ENCODE measurements around the gene TOLLIP.
A peak's percentile ranks its signal among the peaks of the same experiment; 100 is the strongest.

TOLLIP gene

GRCh38 chr11:1241706-1242105 is 67.7 kb downstream of the TOLLIP start:
- DNase-seq, result no peak

- no peak for DNase-seq
Observed at GRCh38 chr11:1240771-1241170, 68.7 kb downstream of the TOLLIP start.

DNA sequence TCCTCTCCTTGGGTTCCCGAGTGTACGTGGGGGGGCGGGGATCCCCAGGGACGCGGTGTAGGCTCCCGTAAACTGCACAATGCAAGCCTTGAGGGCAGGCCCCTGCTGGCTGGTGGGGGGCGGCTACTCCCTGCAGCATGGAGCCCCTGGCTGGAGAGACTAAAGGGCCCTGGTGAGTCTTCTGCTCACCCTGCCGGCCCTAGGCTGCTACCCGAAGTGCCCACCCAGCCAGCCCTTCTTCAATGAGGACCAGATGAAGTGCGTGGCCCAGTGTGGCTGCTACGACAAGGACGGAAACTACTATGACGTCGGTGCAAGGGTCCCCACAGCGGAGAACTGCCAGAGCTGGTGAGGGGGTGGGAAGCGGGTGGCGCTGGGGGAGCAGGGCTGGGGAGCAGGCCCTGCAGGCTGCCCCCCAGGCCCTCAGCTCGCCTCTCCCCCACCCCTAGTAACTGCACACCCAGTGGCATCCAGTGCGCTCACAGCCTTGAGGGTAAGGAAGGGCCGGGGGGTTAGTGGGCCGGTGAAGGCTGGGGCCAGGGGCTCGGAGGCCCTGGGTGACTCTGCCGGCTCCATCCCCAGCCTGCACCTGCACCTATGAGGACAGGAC is 69.7 kb downstream of the TOLLIP start:
- DNase-seq, result no peak

DNA sequence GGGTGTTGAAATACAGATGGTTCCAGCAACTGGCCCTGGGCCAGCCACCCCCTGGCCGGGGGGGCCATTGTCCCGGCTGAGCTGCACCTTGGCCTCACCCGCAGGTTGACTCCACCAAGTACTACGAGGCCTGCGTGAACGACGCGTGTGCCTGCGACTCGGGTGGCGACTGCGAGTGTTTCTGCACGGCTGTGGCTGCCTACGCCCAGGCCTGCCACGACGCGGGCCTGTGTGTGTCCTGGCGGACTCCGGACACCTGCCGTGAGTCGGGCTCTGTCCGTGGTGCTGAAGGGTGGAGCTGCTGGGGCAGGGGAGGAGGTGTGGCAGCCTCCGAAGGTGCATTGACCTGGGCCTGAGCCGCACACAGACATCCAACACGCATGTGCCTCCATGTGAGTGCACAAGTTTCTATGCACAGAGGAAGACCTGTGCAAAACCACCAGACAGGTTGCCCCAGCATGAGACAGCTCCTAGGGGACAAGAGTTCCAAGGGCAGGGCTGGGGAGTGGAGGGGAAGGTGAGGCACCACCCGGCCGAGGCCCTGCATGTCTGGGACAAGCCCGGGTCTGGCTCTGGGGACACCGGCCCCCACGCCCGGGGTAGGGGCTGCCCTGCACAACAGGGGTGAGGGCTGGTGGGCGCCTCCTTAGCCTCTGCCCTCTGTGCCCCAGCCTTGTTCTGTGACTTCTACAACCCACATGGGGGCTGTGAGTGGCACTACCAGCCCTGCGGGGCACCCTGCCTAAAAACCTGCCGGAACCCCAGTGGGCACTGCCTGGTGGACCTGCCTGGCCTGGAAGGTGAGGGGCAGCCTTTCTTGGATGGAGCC is 70.5 kb downstream of the TOLLIP start:
- no peak for DNase-seq

DNA sequence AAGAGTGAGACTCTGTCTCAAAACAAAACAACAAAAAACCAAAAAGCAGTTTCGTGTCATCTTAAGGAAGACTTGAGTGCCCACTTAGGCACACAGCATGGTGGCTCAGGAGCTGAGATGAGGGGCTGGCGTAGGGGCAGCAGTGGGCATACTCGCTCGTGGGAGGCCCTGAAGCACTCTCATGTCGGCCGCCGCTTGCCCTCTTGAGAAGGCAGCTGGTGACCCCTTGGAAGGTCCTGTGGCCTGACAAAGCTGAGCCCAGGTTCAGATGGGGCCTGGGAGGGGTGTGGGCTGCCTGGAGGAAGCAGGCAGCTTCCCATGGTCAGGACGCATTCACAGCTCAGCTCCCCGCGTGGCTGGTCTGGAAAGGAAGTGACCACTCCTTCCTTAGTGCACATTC is 71.6 kb downstream of the TOLLIP start:
- no peak for DNase-seq

DNA sequence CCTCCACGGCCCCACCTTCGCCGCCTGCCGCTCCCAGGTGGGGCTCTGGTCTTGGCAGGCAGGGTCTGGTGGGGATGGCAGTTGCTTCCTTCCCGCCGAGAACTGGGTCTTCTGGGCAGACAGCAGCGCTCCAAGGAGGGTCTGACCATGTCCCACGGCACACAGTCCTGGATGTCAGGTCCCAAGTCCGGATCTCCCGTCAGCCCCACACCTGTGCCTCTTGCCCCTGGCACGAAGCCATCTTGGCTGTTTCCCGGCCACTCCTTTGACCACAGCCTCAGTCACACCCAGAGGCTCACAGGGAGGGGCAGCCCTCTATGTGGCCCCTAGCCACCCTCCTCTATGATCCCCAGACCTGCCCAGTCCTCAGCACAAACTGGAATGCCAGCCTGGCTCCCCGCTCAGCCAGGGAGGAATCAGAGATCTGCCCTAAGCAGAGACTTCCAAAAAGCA is 72.3 kb downstream of the TOLLIP start:
- DNase-seq, result no peak

DNA sequence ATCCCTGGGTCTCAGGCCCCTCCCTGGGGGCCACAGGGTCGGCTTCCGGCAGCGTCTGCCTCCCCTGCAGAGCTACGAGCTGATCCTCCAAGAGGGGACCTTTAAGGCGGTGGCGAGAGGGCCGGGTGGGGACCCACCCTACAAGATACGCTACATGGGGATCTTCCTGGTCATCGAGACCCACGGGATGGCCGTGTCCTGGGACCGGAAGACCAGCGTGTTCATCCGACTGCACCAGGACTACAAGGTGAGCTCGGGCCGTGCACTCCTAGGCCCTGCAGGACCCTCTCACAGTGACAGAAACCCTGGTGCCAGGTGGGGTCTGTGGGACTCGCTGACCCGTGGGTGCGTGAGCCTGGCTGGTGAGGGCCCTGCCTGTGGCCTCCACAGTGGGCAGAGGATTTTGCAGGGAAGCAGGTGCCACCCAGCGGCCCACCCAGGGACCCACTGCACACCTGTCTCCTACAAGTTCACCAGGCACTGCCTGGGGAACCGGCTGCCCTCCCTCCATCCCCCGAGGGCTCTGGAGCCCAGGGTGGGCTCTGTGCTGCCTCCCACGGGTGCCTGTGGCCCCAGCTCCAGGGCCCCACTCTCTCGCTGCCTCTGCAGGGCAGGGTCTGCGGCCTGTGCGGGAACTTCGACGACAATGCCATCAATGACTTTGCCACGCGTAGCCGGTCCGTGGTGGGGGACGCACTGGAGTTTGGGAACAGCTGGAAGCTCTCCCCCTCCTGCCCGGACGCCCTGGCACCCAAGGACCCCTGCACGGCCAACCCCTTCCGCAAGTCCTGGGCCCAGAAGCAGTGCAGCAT is 72.9 kb downstream of the TOLLIP start:
- DNase-seq, result no peak

- no peak for DNase-seq
Observed at GRCh38 chr11:1235901-1236315, 73.5 kb downstream of the TOLLIP start.

GRCh38 chr11:1235306-1235900 is 74.0 kb downstream of the TOLLIP start:
- DNase-seq, result peak; percentile 78 to 86

DNA sequence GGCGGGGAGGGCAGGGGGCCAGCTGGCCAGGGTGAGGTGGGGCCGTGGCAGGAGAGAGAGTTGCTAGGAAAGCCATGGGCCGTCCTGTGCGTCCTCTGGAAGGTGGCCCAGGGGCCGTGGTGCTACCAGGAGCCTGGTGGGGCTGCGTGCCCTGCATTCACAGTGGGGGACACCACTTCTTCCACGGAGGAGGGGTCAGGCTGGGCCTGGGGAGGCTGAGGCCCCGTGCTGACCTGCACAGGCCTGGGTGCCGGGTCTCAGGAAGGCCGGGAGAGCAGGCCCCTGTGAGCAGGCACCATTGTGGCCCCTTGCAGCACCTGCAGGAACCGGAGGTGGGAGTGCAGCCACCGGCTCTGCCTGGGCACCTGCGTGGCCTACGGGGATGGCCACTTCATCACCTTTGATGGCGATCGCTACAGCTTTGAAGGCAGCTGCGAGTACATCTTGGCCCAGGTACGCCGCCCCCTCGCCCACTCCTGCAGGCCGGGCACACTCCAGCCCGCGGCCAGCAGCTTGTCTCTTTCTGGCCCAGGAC is 74.6 kb downstream of the TOLLIP start:
- no peak for DNase-seq

DNA sequence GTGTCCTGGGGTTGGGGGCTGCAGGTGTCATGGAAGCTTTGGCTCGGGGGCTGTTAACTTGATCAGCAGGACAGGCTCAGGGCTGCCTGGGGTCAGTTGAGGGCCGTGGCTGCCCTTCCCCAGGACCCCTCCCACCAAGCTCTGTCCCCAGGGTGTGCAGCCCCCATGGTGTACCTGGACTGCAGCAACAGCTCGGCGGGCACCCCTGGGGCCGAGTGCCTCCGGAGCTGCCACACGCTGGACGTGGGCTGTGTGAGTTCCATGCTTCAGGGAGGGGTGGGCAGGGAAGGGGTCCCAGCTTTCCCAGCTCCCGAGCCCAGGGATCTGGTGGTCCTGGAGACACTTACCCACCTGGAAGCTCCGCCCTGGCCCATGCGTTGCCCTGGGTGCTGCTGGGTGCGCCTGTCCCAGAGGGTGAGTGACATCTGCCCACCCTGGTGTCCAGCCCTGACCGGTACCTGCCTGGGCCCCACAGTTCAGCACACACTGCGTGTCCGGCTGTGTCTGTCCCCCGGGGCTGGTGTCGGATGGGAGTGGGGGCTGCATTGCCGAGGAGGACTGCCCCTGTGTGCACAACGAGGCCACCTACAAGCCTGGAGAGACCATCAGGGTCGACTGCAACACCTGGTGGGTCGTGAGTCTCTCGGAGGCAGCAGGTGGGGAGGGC is 75.2 kb downstream of the TOLLIP start:
- DNase-seq, result no peak

DNA sequence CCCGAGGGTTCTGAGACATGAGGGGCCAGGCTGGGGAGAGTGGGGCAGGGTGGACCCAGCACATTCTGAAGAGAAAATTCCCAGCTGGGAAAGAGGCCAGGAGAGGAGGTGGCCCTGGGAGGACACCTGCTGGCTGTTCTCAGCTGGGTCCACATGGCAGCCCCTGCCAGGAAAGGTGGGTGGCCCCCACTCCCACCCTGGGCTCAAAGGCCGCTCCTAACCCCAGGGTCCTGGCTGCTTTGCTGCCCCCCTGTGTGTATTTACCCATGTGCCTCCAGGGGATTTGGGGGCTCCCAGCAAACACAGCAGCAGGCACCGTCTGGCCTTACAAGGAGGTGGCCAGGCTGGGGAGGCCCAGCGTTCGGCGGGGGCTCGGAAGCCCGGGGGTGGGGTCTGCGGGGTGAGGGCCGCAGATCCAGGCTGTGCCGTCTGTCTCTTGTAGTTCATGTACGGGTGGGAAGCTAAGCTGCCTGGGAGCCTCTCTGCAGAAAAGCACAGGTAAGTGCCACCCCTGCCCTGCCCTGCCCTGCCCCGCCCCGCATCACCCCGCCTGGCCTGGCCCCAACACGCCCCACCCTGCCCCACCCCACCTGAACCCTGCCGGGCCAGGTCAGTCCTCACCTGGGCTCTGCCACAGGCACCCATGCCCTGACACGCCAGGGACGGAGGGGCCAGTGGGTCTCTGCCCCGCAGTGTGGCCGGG is 75.9 kb downstream of the TOLLIP start:
- DNase-seq, result peak in 1 of 2 experiments; percentile 28

GRCh38 chr11:1232883-1233321 is 76.5 kb downstream of the TOLLIP start:
- no peak for DNase-seq

- no peak for DNase-seq
Observed at GRCh38 chr11:1232021-1232882, 77.2 kb downstream of the TOLLIP start.

DNA sequence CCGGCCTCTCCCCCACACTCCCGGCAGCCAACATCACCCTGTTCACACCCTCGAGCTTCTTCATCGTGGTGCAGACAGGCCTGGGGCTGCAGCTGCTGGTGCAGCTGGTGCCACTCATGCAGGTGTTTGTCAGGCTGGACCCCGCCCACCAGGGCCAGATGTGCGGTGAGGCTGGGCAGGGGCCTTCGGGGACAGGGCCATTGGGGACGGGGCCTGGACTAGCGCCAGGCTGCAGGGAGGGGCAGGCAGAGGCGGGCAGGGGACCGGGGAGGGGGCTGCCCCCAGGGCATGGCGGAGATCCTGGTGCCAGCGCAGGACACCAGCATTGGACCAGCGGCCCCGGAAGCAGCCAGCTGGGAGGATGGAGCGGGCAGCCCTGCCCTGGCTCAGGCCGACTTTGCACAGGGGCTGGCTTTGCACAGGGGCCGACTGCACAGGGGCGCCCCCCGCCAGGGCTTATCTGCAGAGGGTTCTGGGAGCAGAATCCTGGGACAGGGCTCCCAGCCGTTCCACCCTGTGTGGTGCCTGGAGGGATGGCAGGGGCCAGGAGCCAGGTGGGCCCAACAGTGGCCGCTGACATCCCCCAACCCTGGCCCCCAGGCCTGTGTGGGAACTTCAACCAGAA is 77.9 kb downstream of the TOLLIP start:
- peak in 1 of 2 experiments; percentile 26 for DNase-seq

DNA sequence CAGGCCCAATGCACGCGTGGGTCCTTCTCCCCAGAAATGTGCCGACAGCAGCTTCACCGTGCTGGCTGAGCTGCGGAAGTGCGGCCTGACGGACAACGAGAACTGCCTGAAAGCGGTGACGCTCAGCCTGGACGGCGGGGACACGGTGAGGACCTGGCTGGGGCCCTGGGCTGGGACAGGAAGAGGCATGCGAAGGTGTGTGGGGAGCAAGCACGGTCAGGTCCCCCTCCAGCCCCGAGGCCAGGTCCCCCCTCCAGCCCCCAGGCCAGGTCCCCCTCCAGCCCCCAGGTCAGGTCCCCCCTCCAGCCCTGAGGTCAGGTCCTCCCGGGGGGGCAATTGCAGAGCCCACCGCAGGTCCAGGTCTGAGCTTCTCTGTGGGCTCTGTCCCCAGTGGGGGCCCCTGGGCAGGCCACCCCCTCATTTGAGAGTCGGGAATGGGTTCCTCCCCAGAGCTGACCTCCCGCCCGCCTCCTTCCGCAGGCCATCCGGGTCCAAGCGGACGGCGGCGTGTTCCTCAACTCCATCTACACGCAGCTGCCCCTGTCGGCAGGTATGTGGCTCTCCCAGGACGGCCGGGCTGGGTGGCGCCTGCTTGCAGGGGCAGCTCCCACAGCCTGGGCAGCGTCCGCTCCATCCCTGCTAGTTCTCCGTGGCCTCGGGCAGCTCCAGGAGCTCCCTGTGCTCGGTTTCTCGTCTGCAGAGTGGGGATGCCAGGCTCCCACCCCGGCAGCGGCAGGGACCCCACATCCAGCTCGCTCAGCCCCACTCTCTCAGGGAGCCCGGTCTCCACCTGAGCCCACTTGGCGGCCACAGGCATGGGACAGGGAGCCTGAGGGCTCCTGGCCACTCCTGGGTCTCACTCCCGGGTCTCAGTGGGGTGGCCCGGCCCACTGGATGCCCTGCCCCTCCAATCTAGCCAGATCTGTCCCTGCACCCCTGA is 78.7 kb downstream of the TOLLIP start:
- no peak for DNase-seq

DNA sequence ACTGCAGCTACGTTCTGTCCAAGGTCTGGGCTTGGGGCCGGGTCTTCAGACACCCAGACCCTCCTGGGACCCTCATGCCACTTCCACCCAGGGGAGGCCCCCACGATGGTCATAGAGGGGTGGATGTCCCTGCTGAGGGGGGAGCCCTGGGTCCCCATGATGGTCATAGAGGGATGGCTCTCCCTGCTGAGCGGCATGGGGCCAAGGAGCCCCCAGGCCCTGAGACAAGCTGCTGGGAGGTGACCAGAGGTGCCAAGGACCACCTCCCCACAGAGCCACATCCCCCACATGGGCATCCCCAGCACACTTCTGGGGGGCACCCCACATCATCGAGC is 79.3 kb downstream of the TOLLIP start:
- DNase-seq, result no peak

GRCh38 chr11:1229471-1230120 is 79.8 kb downstream of the TOLLIP start:
- DNase-seq, result no peak

All from NCI-H524 (cell line).